Endothelial cell of umbilical vein (primary cell): ENCODE measurements around the gene HMX2. TPM values are rescaled to one million over a fixed set of nuclear protein-coding genes. Genes with fewer than 3 reads are reported as not detected.

Experiments
- BruUV-seq: library from RNA; stranded (reverse); fragments of 400-500 nt; replicated peaks from 2 replicates; lab custom pipeline; 2021; lab: Mats Ljungman, UMichigan
- CTCF ChIA-PET: fragments of 300-600, 350-600 bp; sonication (Branson Sonifier 250); formaldehyde crosslinking; loops from one replicate; lab custom pipeline; 2021; ENCODE audit warnings: antibody characterized with exemption, inconsistent platforms; lab: Charles Lee
- POLR2A ChIA-PET: fragments of 300-600, 350-600 bp; sonication (Branson Sonifier 250); formaldehyde crosslinking; loops from one replicate; lab custom pipeline; 2021; ENCODE audit warnings: antibody characterized with exemption, inconsistent platforms; lab: Charles Lee
- DNase-seq: peaks from one replicate; pipeline ENCODE4 v3.0.0-alpha.2; 2011; ENCODE audit warnings: low read depth, low spot score
- FAIRE-seq: peaks from 2 replicates; lab custom pipeline; 2011; peaks lifted over from hg19 to GRCh38; lab: Jason Lieb, UNC
- H2AFZ ChIP-seq: 2 replicates; pipeline ENCODE4 v1.6.0; 2012; ENCODE audit warnings: low read depth, low read length, control low read depth, inconsistent platforms
- H3K27ac ChIP-seq: 2 replicates; pipeline ENCODE4 v1.5.1; 2011; ENCODE audit warnings: low read depth, mild to moderate bottlenecking, control low read depth, low read length, moderate library complexity; ENCODE audit not compliant: insufficient read depth
- H3K27me3 ChIP-seq, 2 experiments: 2 replicates each; pipeline versions ENCODE4 v1.6.0 to v1.6.1; 2011; ENCODE audit warnings: low read length in 2 of 2, mixed read lengths in 1 of 2; ENCODE audit not compliant: control insufficient read depth in 2 of 2, insufficient read depth in 2 of 2
- H3K36me3 ChIP-seq, 2 experiments: 2 replicates in 1 of 2; 3 replicates in 1 of 2; pipeline ENCODE4 v1.5.1; 2011; ENCODE audit warnings: low read length in 2 of 2, mild to moderate bottlenecking in 1 of 2, moderate library complexity in 1 of 2; ENCODE audit not compliant: control insufficient read depth in 2 of 2, insufficient read depth in 2 of 2; ENCODE audit errors: extremely low read depth in 1 of 2
- H3K4me1 ChIP-seq: 3 replicates; pipeline ENCODE4 v1.5.1; 2011; ENCODE audit warnings: mild to moderate bottlenecking, low read length; ENCODE audit not compliant: control insufficient read depth, insufficient read depth; ENCODE audit errors: extremely low read depth
- H3K4me2 ChIP-seq: 2 replicates; pipeline ENCODE4 v1.6.1; 2011; ENCODE audit warnings: low read length, control low read depth, mixed read lengths; ENCODE audit not compliant: insufficient read depth
- H3K4me3 ChIP-seq, 3 experiments: fragments of 200-600 bp in 1 of 3; sonication (generic), shearing (Covaris generic) in 1 of 3; replicated peaks in 1 of 3; 2 replicates each; pipeline ENCODE4 v1.5.1; 2011 to 2016; ENCODE audit warnings: control low read depth in 3 of 3, low read length in 3 of 3, mild to moderate bottlenecking in 2 of 3, inconsistent platforms in 1 of 3, low read depth in 1 of 3, moderate library complexity in 1 of 3; ENCODE audit not compliant: insufficient read depth in 1 of 3
- H3K79me2 ChIP-seq: 2 replicates; pipeline ENCODE4 v1.6.0; 2012; ENCODE audit warnings: low read length, inconsistent platforms; ENCODE audit not compliant: control insufficient read depth, insufficient read depth
- H3K9ac ChIP-seq: replicated peaks from 2 replicates; pipeline ENCODE3; 2011; ENCODE audit warnings: low read length, control low read depth; ENCODE audit not compliant: insufficient read depth; ENCODE audit errors: extremely low read depth
- H3K9me1 ChIP-seq: replicated peaks from 3 replicates; pipeline ENCODE4 v1.6.0; 2011; ENCODE audit warnings: mild to moderate bottlenecking, low read length; ENCODE audit not compliant: control insufficient read depth, insufficient read depth; ENCODE audit errors: extremely low read depth
- H3K9me3 ChIP-seq: replicated peaks from 2 replicates; pipeline ENCODE4 v1.5.1; 2012; ENCODE audit warnings: low read length, inconsistent platforms; ENCODE audit not compliant: control insufficient read depth, insufficient read depth
- H4K20me1 ChIP-seq: replicated peaks from 2 replicates; pipeline ENCODE3; 2011; ENCODE audit warnings: mild to moderate bottlenecking, low read length; ENCODE audit not compliant: control insufficient read depth, insufficient read depth; ENCODE audit errors: extremely low read depth
- CTCF ChIP-seq, 2 donors: IDR thresholded peaks; 1 replicate in 1 of 2; 2 replicates in 1 of 2; pipeline ENCODE4 v1.5.1; 2011; ENCODE audit warnings: low read length in 2 of 2, mild to moderate bottlenecking in 2 of 2, moderate library complexity in 2 of 2, control low read depth in 1 of 2, inconsistent platforms in 1 of 2, low read depth in 1 of 2; ENCODE audit not compliant: insufficient read depth in 1 of 2; ENCODE audit errors: extremely low read depth in 1 of 2
- EZH2 ChIP-seq: IDR thresholded peaks from 2 replicates; pipeline ENCODE4 v1.6.1; 2012; ENCODE audit warnings: borderline replicate concordance, low read depth, mild to moderate bottlenecking, moderate library complexity, low read length, inconsistent platforms; ENCODE audit not compliant: severe bottlenecking
- FOS ChIP-seq: IDR thresholded peaks from 2 replicates; pipeline ENCODE4 v1.6.1; 2011; ENCODE audit warnings: mild to moderate bottlenecking, low read length, moderate library complexity, borderline replicate concordance; ENCODE audit not compliant: insufficient read depth
- GATA2 ChIP-seq: IDR thresholded peaks from 2 replicates; pipeline ENCODE4 v1.7.0; 2011; ENCODE audit warnings: low read depth, mild to moderate bottlenecking, moderate library complexity, mixed read lengths, low read length; ENCODE audit not compliant: insufficient read length, insufficient read depth
- MAX ChIP-seq: IDR thresholded peaks from 2 replicates; pipeline ENCODE4 v1.6.1; 2011; ENCODE audit not compliant: insufficient read depth, insufficient read length
- MYC ChIP-seq: IDR thresholded peaks from one replicate; pipeline ENCODE4 v1.6.1; 2011; ENCODE audit warnings: mild to moderate bottlenecking, low read depth, low read length
- POLR2AphosphoS5 ChIP-seq: IDR thresholded peaks from 2 replicates; pipeline ENCODE4 v1.6.1; 2012; ENCODE audit warnings: low read depth, mild to moderate bottlenecking, control low read depth, low read length, moderate library complexity; ENCODE audit not compliant: insufficient read depth
- dilution Hi-C: fragments of 300-500 bp; cut with MboI; formaldehyde crosslinking; loops from one replicate; pipeline ENCODE4 v1.15.0; 2019; ENCODE audit warnings: low sequenced_read_pairs; ENCODE audit not compliant: extremely low pct_ligation_motif_present
- intact Hi-C: fragments of 100-400 bp; cut with micrococcal nuclease; formaldehyde crosslinking; loops from one replicate; pipeline ENCODE4 v1.10.0; 2022
- polyA plus RNA-seq, 4 experiments: library from polyadenylated mRNA; depleted of rRNA in 3 of 4; stranded (reverse) in 3 of 4; unstranded in 1 of 4; fragments of >200 nt; gene quantifications; 2 replicates each; pipeline versions ENCODE4 v1.2.1 to v1.2.3, GENCODE V29; 2011 to 2012; ENCODE audit warnings: missing spikeins in 1 of 4
- total RNA-seq: library from RNA; stranded (reverse); gene quantifications from 2 replicates; pipeline ENCODE4 v1.2.3, GENCODE V29; 2021

Gene HMX2
- total and polyA plus RNA-seq, 2 donors (not counting 3 experiments of a cell fraction or from before 2014, with no cell fraction given) = not detected

GRCh38 chr10:123143162-123143824, 4.6 kb upstream of the HMX2 start:
- intact Hi-C loops (no loop called here), dilution Hi-C loops (no loop called here)
- no peak overlapping the region for H3K9ac ChIP-seq
- peaks cover 91 to 99% of the 10 kb centered on the region in 2 experiments for H3K27me3 ChIP-seq
- FAIRE-seq = no peak
- no peak overlapping the region for H3K27ac ChIP-seq
- BruUV-seq = no TSS peak
- no peak for DNase-seq
- CTCF ChIA-PET = interaction anchor here (1.5 kb wide), 1 partner anchor 10 kb away, joined by 3 read pairs; no protein-coding TSS in a partner anchor
- no peaks in the 10 kb centered on the region for H3K9me1 ChIP-seq
- no peak overlapping the region for H3K4me2 ChIP-seq
- H3K4me3 ChIP-seq = no peak overlapping the region
- no peaks in the 10 kb centered on the region for H3K4me1 ChIP-seq
- POLR2A ChIA-PET = no interaction called here
- H2AFZ ChIP-seq = no peak overlapping the region
- no peaks in the 10 kb centered on the region for H3K9me3 ChIP-seq
- no peaks in the 10 kb centered on the region for H4K20me1 ChIP-seq
- H3K79me2 ChIP-seq = no peaks in the 10 kb centered on the region
- TF ChIP-seq EZH2 (peak; percentile 85), MAX (no peak)
- no peaks in the 10 kb centered on the region for H3K36me3 ChIP-seq

- dilution Hi-C loops = no loop called here
These were observed 4.1 kb upstream of the HMX2 start for GRCh38 chr10:123143825-123144168.

More at GRCh38 chr10:123143825-123144168, 4.1 kb upstream of the HMX2 start:
- Histone ChIP-seq H3K36me3 (no peaks in the 10 kb centered on the region), H2AFZ (no peak overlapping the region), H3K79me2 (no peaks in the 10 kb centered on the region), H3K4me1 (no peaks in the 10 kb centered on the region), H3K9me1 (no peaks in the 10 kb centered on the region), H4K20me1 (no peaks in the 10 kb centered on the region), H3K4me3 (no peak overlapping the region), H3K9ac (no peak overlapping the region), H3K27me3 (peaks cover 92 to 99% of the 10 kb centered on the region in 2 experiments), H3K27ac (no peak overlapping the region), H3K4me2 (no peak overlapping the region), H3K9me3 (no peaks in the 10 kb centered on the region)
- FAIRE-seq (no peak), DNase-seq (no peak)
- intact Hi-C loops = no loop called here
- CTCF ChIA-PET = no interaction called here
- POLR2A ChIA-PET = no interaction called here
- no TSS peak for BruUV-seq
- TF ChIP-seq MAX (no peak), POLR2AphosphoS5 (no peak), FOS (no peak), CTCF (IDR thresholded peaks at IDR 0.05; ENCODE audit: extremely low read depth in 1 of 2, insufficient read depth in 1 of 2, low read depth in 1 of 2, low read length in 2 of 2) (no peak), GATA2 (no peak), MYC (no peak)
